Chondrocyte (in vitro differentiated cells): ENCODE measurements around the gene TMEM184C. TPM values are rescaled to one million over a fixed set of nuclear protein-coding genes. Genes with fewer than 3 reads are reported as not detected.
A peak's percentile ranks its signal among the peaks of the same experiment; 100 is the strongest.

ENCODE experiments used
- DNase-seq: peaks from one replicate; pipeline ENCODE4 v3.0.0; 2021; ENCODE audit warnings: mixed read lengths, low spot score
- H3K27ac Mint-ChIP-seq: one replicate; pipeline ENCODE4 v1.8.0; 2021; ENCODE audit warnings: mild to moderate bottlenecking, moderate library complexity, mixed read lengths; ENCODE audit not compliant: unreplicated experiment
- H3K27me3 Mint-ChIP-seq: 2 replicates; pipeline ENCODE4 v1.8.0; 2021; ENCODE audit warnings: low read depth, mixed read lengths
- H3K36me3 Mint-ChIP-seq: 2 replicates; pipeline ENCODE4 v1.8.0; 2021; ENCODE audit warnings: low read depth, mixed read lengths
- H3K4me1 Mint-ChIP-seq: 2 replicates; pipeline ENCODE4 v1.8.0; 2021; ENCODE audit warnings: low read depth, mild to moderate bottlenecking, mixed read lengths
- H3K4me3 Mint-ChIP-seq: one replicate; pipeline ENCODE4 v1.8.0; 2021; ENCODE audit warnings: mild to moderate bottlenecking, moderate library complexity, mixed read lengths; ENCODE audit not compliant: unreplicated experiment
- H3K9me3 Mint-ChIP-seq: 2 replicates; pipeline ENCODE4 v1.8.0; 2021; ENCODE audit warnings: low read depth, mixed read lengths
- total RNA-seq: library from RNA; stranded (reverse); gene quantifications from 3 replicates; pipeline ENCODE4 v1.2.1, GENCODE V29; 2021
- TF ChIP-seq, protein P1 (sequence below): fragments of 200-600 bp; sonication (generic); IDR thresholded peaks from 2 replicates; pipeline ENCODE4 v1.5.0; 2021; ENCODE audit warnings: antibody characterized with exemption, mild to moderate bottlenecking, moderate library complexity

The TMEM184C gene
- total RNA-seq, 1 donor from 2014 or later: 35.3 TPM

DNA sequence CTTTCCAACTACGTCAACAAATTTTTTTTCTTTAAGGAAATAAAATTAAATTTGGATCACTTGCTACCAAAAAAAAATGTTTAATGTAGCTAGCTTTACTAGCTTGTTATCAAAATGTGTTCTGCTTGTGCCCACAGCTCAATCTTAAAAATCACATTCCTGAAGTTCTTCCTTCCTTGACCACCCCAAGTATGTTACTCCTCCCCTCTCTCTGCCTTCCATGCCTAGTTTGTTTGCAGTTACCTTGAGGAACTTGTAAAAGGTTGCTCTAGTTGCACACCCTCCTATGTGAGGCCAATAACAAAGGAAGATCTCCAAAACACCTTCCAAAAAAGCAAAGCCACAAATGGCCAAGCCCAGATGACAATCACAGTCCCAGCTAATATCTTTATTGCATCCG is 19.6 kb upstream of the TMEM184C start:
- no peak for DNase-seq
- H3K4me1 Mint-ChIP-seq: peaks cover 28% of the 10 kb centered on the region
- H3K27ac Mint-ChIP-seq: peak overlapping the region; percentile 1
- H3K36me3 Mint-ChIP-seq: no peaks in the 10 kb centered on the region
- TF ChIP-seq, protein P1, sequence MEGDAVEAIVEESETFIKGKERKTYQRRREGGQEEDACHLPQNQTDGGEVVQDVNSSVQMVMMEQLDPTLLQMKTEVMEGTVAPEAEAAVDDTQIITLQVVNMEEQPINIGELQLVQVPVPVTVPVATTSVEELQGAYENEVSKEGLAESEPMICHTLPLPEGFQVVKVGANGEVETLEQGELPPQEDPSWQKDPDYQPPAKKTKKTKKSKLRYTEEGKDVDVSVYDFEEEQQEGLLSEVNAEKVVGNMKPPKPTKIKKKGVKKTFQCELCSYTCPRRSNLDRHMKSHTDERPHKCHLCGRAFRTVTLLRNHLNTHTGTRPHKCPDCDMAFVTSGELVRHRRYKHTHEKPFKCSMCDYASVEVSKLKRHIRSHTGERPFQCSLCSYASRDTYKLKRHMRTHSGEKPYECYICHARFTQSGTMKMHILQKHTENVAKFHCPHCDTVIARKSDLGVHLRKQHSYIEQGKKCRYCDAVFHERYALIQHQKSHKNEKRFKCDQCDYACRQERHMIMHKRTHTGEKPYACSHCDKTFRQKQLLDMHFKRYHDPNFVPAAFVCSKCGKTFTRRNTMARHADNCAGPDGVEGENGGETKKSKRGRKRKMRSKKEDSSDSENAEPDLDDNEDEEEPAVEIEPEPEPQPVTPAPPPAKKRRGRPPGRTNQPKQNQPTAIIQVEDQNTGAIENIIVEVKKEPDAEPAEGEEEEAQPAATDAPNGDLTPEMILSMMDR: no peak
- H3K27me3 Mint-ChIP-seq: no peaks in the 10 kb centered on the region
- H3K9me3 Mint-ChIP-seq: no peaks in the 10 kb centered on the region
- no peak overlapping the region for H3K4me3 Mint-ChIP-seq

DNA sequence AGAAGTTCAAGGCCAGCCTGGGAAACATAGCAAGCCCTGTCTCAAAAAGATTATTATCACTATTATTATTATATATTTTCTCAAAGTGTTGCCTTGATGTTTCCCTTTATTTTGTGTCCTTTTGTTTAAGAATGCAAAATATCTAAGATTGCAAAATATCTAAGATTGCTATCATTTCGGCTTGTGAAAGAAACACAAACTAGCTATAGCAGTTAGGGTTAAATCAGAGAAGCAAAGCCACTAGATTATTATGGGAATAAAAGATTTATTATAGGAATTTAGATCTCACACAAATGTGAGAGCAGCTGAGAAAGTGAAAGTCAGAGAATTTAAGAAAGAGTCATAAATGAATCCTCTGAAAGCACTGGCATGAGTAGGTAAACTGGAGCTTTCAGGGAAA is 18.0 kb upstream of the TMEM184C start:
- DNase-seq: no peak
- TF ChIP-seq, protein P1: no peak
- H3K9me3 Mint-ChIP-seq: no peaks in the 10 kb centered on the region
- H3K36me3 Mint-ChIP-seq: no peaks in the 10 kb centered on the region
- H3K4me3 Mint-ChIP-seq: no peak overlapping the region
- H3K27ac Mint-ChIP-seq: no peak overlapping the region
- H3K4me1 Mint-ChIP-seq: peaks cover 28% of the 10 kb centered on the region
- no peaks in the 10 kb centered on the region for H3K27me3 Mint-ChIP-seq

DNA sequence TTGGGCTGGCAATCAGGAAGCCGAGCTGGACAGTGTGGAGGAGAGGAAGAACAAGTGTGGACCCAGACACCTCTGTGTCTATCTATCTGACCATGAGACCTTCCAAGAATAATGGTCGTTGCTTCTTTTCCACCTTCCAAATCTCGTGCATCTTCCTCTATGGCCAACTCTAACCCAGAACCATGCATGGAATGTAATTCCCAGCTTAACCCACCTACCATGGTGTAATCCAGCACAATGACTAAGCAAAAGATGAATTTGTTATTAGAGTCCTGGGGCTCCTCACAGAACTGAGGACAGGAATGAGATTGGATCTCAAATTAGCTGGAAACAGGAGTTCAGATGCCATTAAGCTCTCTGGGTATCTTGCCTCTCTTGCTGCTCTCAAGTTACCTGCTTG is 17.4 kb upstream of the TMEM184C start:
- Mint-ChIP-seq H3K27ac (peak overlapping the region; percentile 10), H3K4me1 (peaks cover 26% of the 10 kb centered on the region)

DNA sequence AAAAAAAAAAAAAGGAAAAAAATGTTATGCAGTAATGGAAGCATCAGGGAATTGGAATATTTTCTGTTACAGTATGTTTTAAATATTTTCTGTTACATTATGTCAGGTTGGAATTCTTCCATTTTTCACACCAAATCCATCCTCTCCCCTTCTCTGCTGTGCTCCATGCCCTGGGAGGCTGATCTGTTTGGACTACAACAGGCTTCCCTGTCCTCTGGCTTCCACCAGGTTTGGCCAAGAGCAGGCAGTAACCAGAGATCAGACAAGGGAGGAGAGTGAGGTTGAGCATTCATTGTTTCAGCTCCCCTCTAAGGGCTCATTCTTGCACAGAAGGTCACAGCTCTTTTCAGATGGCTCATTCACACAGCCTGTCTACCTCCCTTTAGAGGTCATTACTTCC is 11.7 kb upstream of the TMEM184C start:
- no peaks in the 10 kb centered on the region for H3K36me3 Mint-ChIP-seq
- TF ChIP-seq, protein P1: no peak
- H3K9me3 Mint-ChIP-seq: no peaks in the 10 kb centered on the region
- DNase-seq: no peak
- no peak overlapping the region for H3K27ac Mint-ChIP-seq
- no peaks in the 10 kb centered on the region for H3K4me1 Mint-ChIP-seq
- H3K27me3 Mint-ChIP-seq: no peaks in the 10 kb centered on the region
- no peak overlapping the region for H3K4me3 Mint-ChIP-seq

More for the DNA sequence above, 17.4 kb upstream of the TMEM184C start:
- DNase-seq: no peak
- H3K27me3 Mint-ChIP-seq: no peaks in the 10 kb centered on the region
- H3K4me3 Mint-ChIP-seq: no peak overlapping the region
- H3K36me3 Mint-ChIP-seq: no peaks in the 10 kb centered on the region
- TF ChIP-seq, protein P1: no peak
- no peaks in the 10 kb centered on the region for H3K9me3 Mint-ChIP-seq

DNA sequence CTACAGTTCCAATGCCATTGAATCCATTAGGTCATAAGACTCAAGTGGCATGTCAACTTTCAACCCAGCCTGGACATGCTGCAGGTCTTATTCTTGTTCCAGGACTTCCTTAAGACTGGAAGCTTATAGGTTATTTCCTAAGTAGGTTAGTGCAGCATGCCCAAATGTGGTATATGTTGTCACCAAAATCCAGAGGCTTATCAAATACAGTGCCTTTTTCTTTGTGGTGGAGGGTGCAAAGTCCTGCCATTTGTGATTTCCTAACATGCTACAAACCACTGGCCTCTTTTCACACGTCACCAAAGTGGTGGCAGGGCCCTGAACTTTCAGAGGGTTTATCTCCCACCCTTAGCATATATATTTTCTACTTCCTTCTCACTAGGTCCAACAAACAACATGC is 9.7 kb upstream of the TMEM184C start:
- H3K36me3 Mint-ChIP-seq: no peaks in the 10 kb centered on the region
- TF ChIP-seq, protein P1: no peak
- no peaks in the 10 kb centered on the region for H3K9me3 Mint-ChIP-seq
- no peaks in the 10 kb centered on the region for H3K4me1 Mint-ChIP-seq
- DNase-seq: no peak
- H3K27ac Mint-ChIP-seq: no peak overlapping the region
- no peak overlapping the region for H3K4me3 Mint-ChIP-seq
- H3K27me3 Mint-ChIP-seq: no peaks in the 10 kb centered on the region
